Neural cell (in vitro differentiated cells): ENCODE measurements around the gene PBX3. TPM values are rescaled to one million over a fixed set of nuclear protein-coding genes. Genes with fewer than 3 reads are reported as not detected.
"Not testable (repeated sequence)": the region's sequence is repeated elsewhere in the genome, so short reads cannot be mapped to it uniquely, and the experiment has no call there.

Experiments
- H2AFZ ChIP-seq: fragments of 200-600, 300-800 bp; sonication (generic), shearing (Covaris generic); 2 replicates; pipeline ENCODE4 v1.6.0; 2014; ENCODE audit warnings: low read depth, mild to moderate bottlenecking, antibody characterized with exemption, low read length, moderate library complexity
- H3F3A ChIP-seq: fragments of 200-600 bp; shearing (Covaris generic); 2 replicates; pipeline ENCODE4 v1.6.1; 2016; ENCODE audit warnings: mild to moderate bottlenecking, moderate library complexity, mixed read lengths, antibody characterized with exemption, low read length; ENCODE audit not compliant: insufficient read depth, poor library complexity, severe bottlenecking
- H3K27ac ChIP-seq: fragments of 200-600, 300-800 bp; sonication (generic), shearing (Covaris generic); 2 replicates; pipeline ENCODE4 v1.5.1; 2014; ENCODE audit warnings: mild to moderate bottlenecking, low read length, moderate library complexity
- H3K27me3 ChIP-seq: fragments of 300-800, 200-600 bp; sonication (generic), shearing (Covaris generic); 2 replicates; pipeline ENCODE4 v1.6.0; 2014; ENCODE audit warnings: mild to moderate bottlenecking, low read depth, low read length, moderate library complexity; ENCODE audit not compliant: insufficient read depth
- H3K36me3 ChIP-seq: fragments of 300-800, 200-600 bp; sonication (generic), shearing (Covaris generic); 2 replicates; pipeline ENCODE4 v1.5.1; 2014; ENCODE audit warnings: mild to moderate bottlenecking, antibody characterized with exemption, low read length, moderate library complexity; ENCODE audit not compliant: insufficient read depth
- H3K4me2 ChIP-seq: fragments of 300-800, 200-600 bp; sonication (generic), shearing (Covaris generic); 2 replicates; pipeline ENCODE4 v1.6.0; 2014; ENCODE audit warnings: mild to moderate bottlenecking, low read length
- H3K4me3 ChIP-seq: fragments of 300-800, 200-600 bp; sonication (generic), shearing (Covaris generic); 2 replicates; pipeline ENCODE4 v1.5.1; 2014; ENCODE audit warnings: mild to moderate bottlenecking, low read length, moderate library complexity
- H3K79me2 ChIP-seq: fragments of 200-600 bp; shearing (Covaris generic); replicated peaks from 2 replicates; pipeline ENCODE4 v1.6.0; 2014; ENCODE audit warnings: mild to moderate bottlenecking, low read length, moderate library complexity; ENCODE audit not compliant: insufficient read depth
- H3K9ac ChIP-seq: fragments of 300-800, 200-600 bp; sonication (generic), shearing (Covaris generic); 2 replicates; pipeline ENCODE4 v1.6.1; 2016; ENCODE audit warnings: mild to moderate bottlenecking, low read length, mixed read lengths
- H3K9me2 ChIP-seq: fragments of 200-600 bp; shearing (Covaris generic); 2 replicates; pipeline ENCODE4 v1.6.1; 2016; ENCODE audit warnings: mild to moderate bottlenecking, low read length, mixed read lengths; ENCODE audit not compliant: insufficient read depth
- H3K9me3 ChIP-seq: fragments of 200-600, 300-800 bp; sonication (generic), shearing (Covaris generic); 2 replicates; pipeline ENCODE4 v1.6.1; 2016; ENCODE audit warnings: mild to moderate bottlenecking, mixed run types, low read length, moderate library complexity, mixed read lengths
- H4K20me1 ChIP-seq: fragments of 200-600 bp; shearing (Covaris generic); 2 replicates; pipeline ENCODE4 v1.6.1; 2016; ENCODE audit warnings: mild to moderate bottlenecking, mixed run types; ENCODE audit not compliant: insufficient read depth
- EP300 ChIP-seq: fragments of 450-650 bp; conservative IDR thresholded peaks from 2 replicates; pipeline ENCODE4 v1.6.1; 2014; ENCODE audit warnings: antibody characterized with exemption, mild to moderate bottlenecking, moderate library complexity; ENCODE audit not compliant: poor library complexity, severe bottlenecking
- EZH2 ChIP-seq: fragments of 200-600, 300-800 bp; shearing (Covaris generic), sonication (generic); IDR thresholded peaks from 2 replicates; pipeline ENCODE4 v1.6.1; 2014; ENCODE audit warnings: antibody characterized with exemption, low read length, borderline replicate concordance, mild to moderate bottlenecking; ENCODE audit not compliant: insufficient read depth, poor library complexity, severe bottlenecking
- POLR2AphosphoS5 ChIP-seq: IDR thresholded peaks from 2 replicates; pipeline ENCODE4 v1.6.1; 2012
- RAD21 ChIP-seq: fragments of 450-650 bp; conservative IDR thresholded peaks from 2 replicates; pipeline ENCODE4 v1.6.1; 2014; ENCODE audit warnings: antibody characterized with exemption, mild to moderate bottlenecking, moderate library complexity
- SMC3 ChIP-seq: fragments of 450-650 bp; conservative IDR thresholded peaks from 2 replicates; pipeline ENCODE4 v1.6.1; 2014; ENCODE audit warnings: antibody characterized with exemption, mild to moderate bottlenecking, moderate library complexity; ENCODE audit not compliant: poor library complexity
- TAF1 ChIP-seq: IDR thresholded peaks from 2 replicates; pipeline ENCODE4 v1.6.1; 2012; ENCODE audit warnings: low read depth
- polyA plus RNA-seq: library from polyadenylated mRNA; depleted of rRNA; stranded (reverse); fragments of >200 nt; gene quantifications from 2 replicates; pipeline ENCODE4 v1.2.3, GENCODE V29; 2014
- TF ChIP-seq, protein P1 (sequence below): IDR thresholded peaks from 2 replicates; pipeline ENCODE4 v1.6.1; 2012; ENCODE audit warnings: borderline replicate concordance
- TF ChIP-seq, protein P2 (sequence below): fragments of 450-650 bp; IDR thresholded peaks from 2 replicates; pipeline ENCODE4 v1.5.1; 2014; ENCODE audit warnings: antibody characterized with exemption, mild to moderate bottlenecking, moderate library complexity; ENCODE audit not compliant: poor library complexity, severe bottlenecking

PBX3 gene
- polyA plus RNA-seq, 1 donor from 2014 or later = 398 TPM

DNA sequence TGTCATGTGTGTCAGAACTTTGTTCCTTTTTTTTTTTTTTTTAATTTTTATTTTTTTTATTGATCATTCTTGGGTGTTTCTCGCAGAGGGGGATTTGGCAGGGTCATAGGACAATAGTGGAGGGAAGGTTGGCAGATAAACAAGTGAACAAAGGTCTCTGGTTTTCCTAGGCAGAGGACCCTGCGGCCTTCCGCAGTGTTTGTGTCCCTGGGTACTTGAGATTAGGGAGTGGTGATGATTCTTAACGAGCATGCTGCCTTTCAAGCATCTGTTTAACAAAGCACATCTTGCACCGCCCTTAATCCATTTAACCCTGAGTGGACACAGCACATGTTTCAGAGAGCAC is 32.0 kb downstream of the PBX3 start:
- not testable (repeated sequence) for H4K20me1 ChIP-seq, H3F3A ChIP-seq, H3K27ac ChIP-seq, H3K9ac ChIP-seq, H3K27me3 ChIP-seq, H3K36me3 ChIP-seq, H2AFZ ChIP-seq, H3K9me2 ChIP-seq, H3K4me3 ChIP-seq, H3K9me3 ChIP-seq, H3K4me2 ChIP-seq
- peaks cover 66% of the 10 kb centered on the region for H3K79me2 ChIP-seq

DNA sequence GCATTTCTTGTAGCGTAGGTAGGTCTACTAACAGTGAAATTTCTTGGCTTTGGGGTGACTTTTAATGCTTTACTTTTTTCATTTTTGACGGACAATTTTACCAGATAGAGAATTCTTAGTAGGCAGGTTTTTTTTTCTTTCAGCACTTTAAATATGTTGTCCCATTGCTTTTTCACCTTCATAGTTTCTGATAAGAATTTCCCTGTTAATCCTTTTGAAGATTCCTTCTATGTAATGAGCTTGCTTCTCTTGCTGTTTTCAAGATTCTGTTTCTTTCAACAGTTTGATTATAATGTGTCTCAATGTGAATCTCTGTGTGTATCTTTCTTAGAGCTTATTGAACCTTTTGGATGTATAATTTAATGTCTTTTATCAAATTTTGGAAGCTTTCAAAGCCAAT is 35.5 kb downstream of the PBX3 start:
- Histone ChIP-seq H2AFZ (no peak overlapping the region), H3K9ac (no peak overlapping the region), H3K4me2 (no peak overlapping the region), H4K20me1 (no peaks in the 10 kb centered on the region), H3K9me3 (no peaks in the 10 kb centered on the region), H3K79me2 (peaks cover 64% of the 10 kb centered on the region), H3K27ac (no peak overlapping the region), H3K36me3 (peaks cover 13% of the 10 kb centered on the region), H3K27me3 (no peaks in the 10 kb centered on the region), H3F3A (no peaks in the 10 kb centered on the region), H3K9me2 (no peaks in the 10 kb centered on the region), H3K4me3 (no peak overlapping the region)
- TF ChIP-seq EZH2 = no peak
- TF ChIP-seq, protein P1, sequence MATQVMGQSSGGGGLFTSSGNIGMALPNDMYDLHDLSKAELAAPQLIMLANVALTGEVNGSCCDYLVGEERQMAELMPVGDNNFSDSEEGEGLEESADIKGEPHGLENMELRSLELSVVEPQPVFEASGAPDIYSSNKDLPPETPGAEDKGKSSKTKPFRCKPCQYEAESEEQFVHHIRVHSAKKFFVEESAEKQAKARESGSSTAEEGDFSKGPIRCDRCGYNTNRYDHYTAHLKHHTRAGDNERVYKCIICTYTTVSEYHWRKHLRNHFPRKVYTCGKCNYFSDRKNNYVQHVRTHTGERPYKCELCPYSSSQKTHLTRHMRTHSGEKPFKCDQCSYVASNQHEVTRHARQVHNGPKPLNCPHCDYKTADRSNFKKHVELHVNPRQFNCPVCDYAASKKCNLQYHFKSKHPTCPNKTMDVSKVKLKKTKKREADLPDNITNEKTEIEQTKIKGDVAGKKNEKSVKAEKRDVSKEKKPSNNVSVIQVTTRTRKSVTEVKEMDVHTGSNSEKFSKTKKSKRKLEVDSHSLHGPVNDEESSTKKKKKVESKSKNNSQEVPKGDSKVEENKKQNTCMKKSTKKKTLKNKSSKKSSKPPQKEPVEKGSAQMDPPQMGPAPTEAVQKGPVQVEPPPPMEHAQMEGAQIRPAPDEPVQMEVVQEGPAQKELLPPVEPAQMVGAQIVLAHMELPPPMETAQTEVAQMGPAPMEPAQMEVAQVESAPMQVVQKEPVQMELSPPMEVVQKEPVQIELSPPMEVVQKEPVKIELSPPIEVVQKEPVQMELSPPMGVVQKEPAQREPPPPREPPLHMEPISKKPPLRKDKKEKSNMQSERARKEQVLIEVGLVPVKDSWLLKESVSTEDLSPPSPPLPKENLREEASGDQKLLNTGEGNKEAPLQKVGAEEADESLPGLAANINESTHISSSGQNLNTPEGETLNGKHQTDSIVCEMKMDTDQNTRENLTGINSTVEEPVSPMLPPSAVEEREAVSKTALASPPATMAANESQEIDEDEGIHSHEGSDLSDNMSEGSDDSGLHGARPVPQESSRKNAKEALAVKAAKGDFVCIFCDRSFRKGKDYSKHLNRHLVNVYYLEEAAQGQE = no peak
- TF ChIP-seq, protein P2, sequence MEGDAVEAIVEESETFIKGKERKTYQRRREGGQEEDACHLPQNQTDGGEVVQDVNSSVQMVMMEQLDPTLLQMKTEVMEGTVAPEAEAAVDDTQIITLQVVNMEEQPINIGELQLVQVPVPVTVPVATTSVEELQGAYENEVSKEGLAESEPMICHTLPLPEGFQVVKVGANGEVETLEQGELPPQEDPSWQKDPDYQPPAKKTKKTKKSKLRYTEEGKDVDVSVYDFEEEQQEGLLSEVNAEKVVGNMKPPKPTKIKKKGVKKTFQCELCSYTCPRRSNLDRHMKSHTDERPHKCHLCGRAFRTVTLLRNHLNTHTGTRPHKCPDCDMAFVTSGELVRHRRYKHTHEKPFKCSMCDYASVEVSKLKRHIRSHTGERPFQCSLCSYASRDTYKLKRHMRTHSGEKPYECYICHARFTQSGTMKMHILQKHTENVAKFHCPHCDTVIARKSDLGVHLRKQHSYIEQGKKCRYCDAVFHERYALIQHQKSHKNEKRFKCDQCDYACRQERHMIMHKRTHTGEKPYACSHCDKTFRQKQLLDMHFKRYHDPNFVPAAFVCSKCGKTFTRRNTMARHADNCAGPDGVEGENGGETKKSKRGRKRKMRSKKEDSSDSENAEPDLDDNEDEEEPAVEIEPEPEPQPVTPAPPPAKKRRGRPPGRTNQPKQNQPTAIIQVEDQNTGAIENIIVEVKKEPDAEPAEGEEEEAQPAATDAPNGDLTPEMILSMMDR = no peak
- no peak for TF ChIP-seq EP300

DNA sequence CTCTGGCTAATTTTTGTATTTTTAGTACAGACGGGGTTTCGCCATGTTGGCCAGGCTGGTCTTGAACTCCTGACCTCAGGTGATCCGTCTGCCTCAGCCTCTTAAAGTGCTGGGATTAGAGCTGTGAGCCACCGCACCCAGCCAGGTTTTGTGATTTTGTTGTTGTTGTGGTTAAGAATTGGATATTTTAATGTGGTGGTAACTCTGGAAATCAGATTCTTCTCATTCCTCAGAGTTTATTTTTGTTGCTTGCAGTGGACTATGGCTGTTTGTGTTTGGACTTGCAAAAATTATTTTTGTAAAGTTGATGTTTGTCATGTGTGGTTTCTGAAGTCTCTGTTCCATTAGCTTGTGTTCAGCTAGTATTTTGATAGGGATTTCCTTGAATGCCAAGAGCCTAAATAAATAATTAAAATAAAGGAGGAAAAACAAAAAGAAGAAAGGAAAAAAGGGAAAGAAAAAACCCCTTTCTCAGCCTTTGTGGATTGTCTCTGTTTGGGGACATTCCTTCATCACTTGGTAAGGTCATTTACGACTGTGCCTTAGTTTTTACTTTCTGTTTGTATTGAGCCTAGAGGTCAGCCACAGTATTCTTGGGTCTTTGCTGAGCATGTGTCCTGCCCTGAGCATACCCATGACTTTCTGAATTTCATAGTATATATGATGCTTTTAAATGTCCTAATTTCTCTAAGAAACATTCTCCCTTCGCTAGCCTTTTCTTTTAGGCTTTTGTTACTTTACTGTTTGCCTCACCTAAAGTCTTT is 37.3 kb downstream of the PBX3 start:
- H3K27ac ChIP-seq = no peak overlapping the region
- TF ChIP-seq, protein P2 = no peak
- TF ChIP-seq EP300 = no peak
- no peak for TF ChIP-seq SMC3
- no peak for TF ChIP-seq TAF1
- no peak for TF ChIP-seq RAD21
- TF ChIP-seq EZH2 = no peak
- TF ChIP-seq POLR2AphosphoS5 = no peak
- TF ChIP-seq, protein P1 = no peak
- H3K27me3 ChIP-seq = no peaks in the 10 kb centered on the region
- H4K20me1 ChIP-seq = no peaks in the 10 kb centered on the region
- H3K9ac ChIP-seq = no peak overlapping the region
- H3F3A ChIP-seq = no peaks in the 10 kb centered on the region
- H3K9me3 ChIP-seq = no peaks in the 10 kb centered on the region
- no peaks in the 10 kb centered on the region for H3K9me2 ChIP-seq
- no peak overlapping the region for H3K4me3 ChIP-seq
- no peak overlapping the region for H2AFZ ChIP-seq
- H3K4me2 ChIP-seq = no peak overlapping the region
- peaks cover 77% of the 10 kb centered on the region for H3K79me2 ChIP-seq
- H3K36me3 ChIP-seq = peaks cover 13% of the 10 kb centered on the region
